ENCODE results near the gene PTPRO.

PTPRO gene

GRCh38 chr12:15355766-15356165, 33.5 kb downstream of the PTPRO start:
- no peaks in the 10 kb centered on the region for H3K36me3 ChIP-seq (ENCODE audit: control insufficient read depth, low read depth, low read length)
- H3K9me3 ChIP-seq (ENCODE audit: control insufficient read depth, low read depth, low read length), result no peaks in the 10 kb centered on the region
- no peak overlapping the region for H3K27ac ChIP-seq (ENCODE audit: low read length)
- H3K4me1 ChIP-seq (ENCODE audit: control insufficient read depth, low read depth, low read length), result no peaks in the 10 kb centered on the region
- no peak overlapping the region for H3K9ac ChIP-seq (ENCODE audit: low read length)
- no peaks in the 10 kb centered on the region for H3K27me3 ChIP-seq (ENCODE audit: control insufficient read depth, insufficient read depth, low read length)
- H3K4me3 ChIP-seq (ENCODE audit: low read length), result no peak overlapping the region

DNA sequence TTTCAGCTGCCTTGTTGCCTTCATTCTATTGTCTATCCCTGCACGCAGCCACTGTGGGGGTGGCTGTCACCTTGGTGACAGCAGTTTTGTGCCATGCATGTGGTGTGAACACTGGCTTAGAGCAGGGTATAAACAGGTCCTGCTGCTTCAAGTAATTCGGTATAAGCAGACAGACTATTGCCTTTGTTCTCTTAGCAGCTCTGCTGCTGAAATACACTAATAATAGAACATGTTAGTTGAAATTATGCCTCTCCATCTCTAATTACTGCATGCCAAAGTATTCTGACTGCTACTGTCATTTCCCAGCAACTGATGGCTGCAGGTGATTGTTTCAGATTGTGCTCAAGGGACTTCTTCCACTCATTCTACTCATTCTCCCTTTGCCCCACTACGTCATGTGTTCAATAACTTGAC, 34.6 kb downstream of the PTPRO start:
- no peak overlapping the region for H3K9ac ChIP-seq (ENCODE audit: low read length)
- H3K4me3 ChIP-seq (ENCODE audit: low read length), result no peak overlapping the region
- no peaks in the 10 kb centered on the region for H3K36me3 ChIP-seq (ENCODE audit: control insufficient read depth, low read depth, low read length)
- no peaks in the 10 kb centered on the region for H3K9me3 ChIP-seq (ENCODE audit: control insufficient read depth, low read depth, low read length)
- H3K27me3 ChIP-seq (ENCODE audit: control insufficient read depth, insufficient read depth, low read length), result no peaks in the 10 kb centered on the region
- H3K4me1 ChIP-seq (ENCODE audit: control insufficient read depth, low read depth, low read length), result no peaks in the 10 kb centered on the region
- no peak overlapping the region for H3K27ac ChIP-seq (ENCODE audit: low read length)

GRCh38 chr12:15364221-15365160, 42.2 kb downstream of the PTPRO start:
- no peaks in the 10 kb centered on the region for H3K4me1 ChIP-seq (ENCODE audit: control insufficient read depth, low read depth, low read length)
- no peak overlapping the region for H3K4me3 ChIP-seq (ENCODE audit: low read length)
- H3K27ac ChIP-seq (ENCODE audit: low read length), result no peak overlapping the region
- H3K9me3 ChIP-seq (ENCODE audit: control insufficient read depth, low read depth, low read length), result no peaks in the 10 kb centered on the region
- H3K27me3 ChIP-seq (ENCODE audit: control insufficient read depth, insufficient read depth, low read length), result no peaks in the 10 kb centered on the region
- no peaks in the 10 kb centered on the region for H3K36me3 ChIP-seq (ENCODE audit: control insufficient read depth, low read depth, low read length)
- H3K9ac ChIP-seq (ENCODE audit: low read length), result no peak overlapping the region

DNA sequence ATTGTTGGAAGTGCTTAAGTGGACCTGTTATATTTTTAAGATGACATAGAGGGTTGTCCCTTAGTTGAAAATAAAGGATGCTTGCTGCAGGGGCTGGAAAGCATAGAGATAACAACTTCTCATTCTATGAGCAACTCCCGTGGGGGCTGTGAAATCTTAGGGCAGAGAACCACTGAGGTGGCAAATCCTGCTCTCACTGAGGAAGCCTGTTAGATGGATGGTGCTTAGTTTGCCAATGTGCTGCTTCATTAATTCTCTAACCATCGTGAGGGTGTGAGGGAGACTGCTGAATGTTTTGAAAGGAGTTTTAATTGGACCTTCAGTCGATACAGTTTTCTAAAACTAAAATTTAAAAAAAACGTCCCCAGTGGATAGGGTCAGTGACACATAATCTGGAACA, 46.5 kb downstream of the PTPRO start:
- Histone ChIP-seq H3K4me1 (ENCODE audit: control insufficient read depth, low read depth, low read length) (no peaks in the 10 kb centered on the region), H3K9me3 (ENCODE audit: control insufficient read depth, low read depth, low read length) (no peaks in the 10 kb centered on the region), H3K27ac (ENCODE audit: low read length) (no peak overlapping the region), H3K4me3 (ENCODE audit: low read length) (no peak overlapping the region), H3K9ac (ENCODE audit: low read length) (no peak overlapping the region), H3K36me3 (ENCODE audit: control insufficient read depth, low read depth, low read length) (no peaks in the 10 kb centered on the region), H3K27me3 (ENCODE audit: control insufficient read depth, insufficient read depth, low read length) (no peaks in the 10 kb centered on the region)

DNA sequence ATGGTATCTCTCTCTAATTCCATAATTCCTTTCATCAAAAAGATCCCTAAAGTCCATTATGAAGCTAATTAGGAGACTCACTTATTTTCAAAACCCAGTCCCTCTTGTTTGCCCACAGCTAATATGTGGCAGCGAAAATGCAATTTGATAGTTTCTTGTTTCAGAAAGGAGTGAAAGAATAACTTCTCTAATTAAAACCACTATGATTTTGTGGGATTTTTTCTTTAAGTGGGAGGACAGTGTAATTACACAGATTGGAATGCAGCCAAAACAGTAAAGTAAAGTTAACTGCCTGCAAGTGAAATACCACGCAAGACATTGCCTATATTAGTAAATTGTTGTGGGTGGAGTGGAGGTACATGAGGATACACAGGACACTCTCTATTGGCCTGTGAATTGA, 50.0 kb downstream of the PTPRO start:
- Histone ChIP-seq H3K27ac (ENCODE audit: low read length) (no peak overlapping the region), H3K27me3 (ENCODE audit: control insufficient read depth, insufficient read depth, low read length) (no peaks in the 10 kb centered on the region), H3K4me1 (ENCODE audit: control insufficient read depth, low read depth, low read length) (no peaks in the 10 kb centered on the region), H3K36me3 (ENCODE audit: control insufficient read depth, low read depth, low read length) (no peaks in the 10 kb centered on the region), H3K9me3 (ENCODE audit: control insufficient read depth, low read depth, low read length) (peaks cover 6% of the 10 kb centered on the region), H3K9ac (ENCODE audit: low read length) (no peak overlapping the region), H3K4me3 (ENCODE audit: low read length) (no peak overlapping the region)

- H3K27ac ChIP-seq (ENCODE audit: low read length), result no peak overlapping the region
- no peaks in the 10 kb centered on the region for H3K27me3 ChIP-seq (ENCODE audit: control insufficient read depth, insufficient read depth, low read length)
- no peak overlapping the region for H3K9ac ChIP-seq (ENCODE audit: low read length)
- H3K4me3 ChIP-seq (ENCODE audit: low read length), result no peak overlapping the region
- no peaks in the 10 kb centered on the region for H3K36me3 ChIP-seq (ENCODE audit: control insufficient read depth, low read depth, low read length)
- H3K4me1 ChIP-seq (ENCODE audit: control insufficient read depth, low read depth, low read length), result no peaks in the 10 kb centered on the region
- H3K9me3 ChIP-seq (ENCODE audit: control insufficient read depth, low read depth, low read length), result no peaks in the 10 kb centered on the region
Observed at GRCh38 chr12:15387772-15388171, 65.5 kb downstream of the PTPRO start.

DNA sequence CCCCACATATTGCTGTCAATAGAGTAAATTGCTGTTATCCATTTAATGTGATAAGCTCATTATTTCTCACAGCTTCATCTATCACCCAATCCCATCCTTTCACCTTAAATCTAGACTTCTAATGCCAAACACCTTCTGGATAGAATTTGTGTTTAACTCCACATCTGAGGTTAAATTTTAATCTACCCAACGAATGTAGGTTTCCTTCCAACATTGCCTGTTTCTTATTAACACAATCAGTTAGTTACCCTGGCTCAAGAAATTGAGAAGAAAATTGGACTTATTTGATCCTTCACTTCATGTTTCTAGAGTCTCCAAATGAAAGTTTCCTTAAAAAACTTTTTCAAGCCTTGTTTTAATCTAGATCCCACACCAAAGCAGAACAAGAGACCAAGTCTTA, 67.3 kb downstream of the PTPRO start:
- H3K27ac ChIP-seq (ENCODE audit: low read length), result no peak overlapping the region
- no peaks in the 10 kb centered on the region for H3K36me3 ChIP-seq (ENCODE audit: control insufficient read depth, low read depth, low read length)
- H3K4me3 ChIP-seq (ENCODE audit: low read length), result no peak overlapping the region
- no peaks in the 10 kb centered on the region for H3K4me1 ChIP-seq (ENCODE audit: control insufficient read depth, low read depth, low read length)
- no peak overlapping the region for H3K9ac ChIP-seq (ENCODE audit: low read length)
- H3K27me3 ChIP-seq (ENCODE audit: control insufficient read depth, insufficient read depth, low read length), result no peaks in the 10 kb centered on the region
- no peaks in the 10 kb centered on the region for H3K9me3 ChIP-seq (ENCODE audit: control insufficient read depth, low read depth, low read length)

GRCh38 chr12:15393037-15393436, 70.7 kb downstream of the PTPRO start:
- Histone ChIP-seq H3K9me3 (ENCODE audit: control insufficient read depth, low read depth, low read length) (no peaks in the 10 kb centered on the region), H3K27me3 (ENCODE audit: control insufficient read depth, insufficient read depth, low read length) (no peaks in the 10 kb centered on the region), H3K4me1 (ENCODE audit: control insufficient read depth, low read depth, low read length) (no peaks in the 10 kb centered on the region), H3K9ac (ENCODE audit: low read length) (no peak overlapping the region), H3K36me3 (ENCODE audit: control insufficient read depth, low read depth, low read length) (no peaks in the 10 kb centered on the region), H3K4me3 (ENCODE audit: low read length) (no peak overlapping the region), H3K27ac (ENCODE audit: low read length) (no peak overlapping the region)

- Histone ChIP-seq H3K9me3 (ENCODE audit: control insufficient read depth, low read depth, low read length) (no peaks in the 10 kb centered on the region), H3K27ac (ENCODE audit: low read length) (no peak overlapping the region), H3K4me1 (ENCODE audit: control insufficient read depth, low read depth, low read length) (no peaks in the 10 kb centered on the region), H3K36me3 (ENCODE audit: control insufficient read depth, low read depth, low read length) (no peaks in the 10 kb centered on the region), H3K9ac (ENCODE audit: low read length) (no peak overlapping the region), H3K27me3 (ENCODE audit: control insufficient read depth, insufficient read depth, low read length) (no peaks in the 10 kb centered on the region), H3K4me3 (ENCODE audit: low read length) (no peak overlapping the region)
Observed at GRCh38 chr12:15393995-15394394, 71.7 kb downstream of the PTPRO start.

DNA sequence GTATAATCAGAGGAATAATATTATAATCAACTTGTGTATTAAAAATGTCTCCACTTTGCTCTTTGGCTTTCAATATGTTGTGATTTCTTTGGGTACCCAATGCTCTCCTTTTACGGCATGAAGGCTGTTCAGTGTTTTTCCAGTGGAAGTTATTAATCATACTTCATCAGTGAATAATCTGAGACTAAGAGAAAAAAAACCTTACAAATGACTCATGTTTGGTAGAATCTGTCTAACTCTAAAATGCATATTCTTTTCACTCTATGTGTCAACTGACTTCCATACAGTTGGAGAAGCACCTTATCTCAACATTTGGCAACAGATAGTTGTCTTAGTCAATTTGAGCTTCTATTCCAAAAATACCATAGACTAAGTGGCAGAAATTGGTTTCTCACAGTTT, 82.2 kb downstream of the PTPRO start:
- no peak overlapping the region for H3K27ac ChIP-seq (ENCODE audit: low read length)
- no peaks in the 10 kb centered on the region for H3K9me3 ChIP-seq (ENCODE audit: control insufficient read depth, low read depth, low read length)
- H3K9ac ChIP-seq (ENCODE audit: low read length), result no peak overlapping the region
- H3K4me3 ChIP-seq (ENCODE audit: low read length), result no peak overlapping the region
- no peaks in the 10 kb centered on the region for H3K4me1 ChIP-seq (ENCODE audit: control insufficient read depth, low read depth, low read length)
- no peaks in the 10 kb centered on the region for H3K36me3 ChIP-seq (ENCODE audit: control insufficient read depth, low read depth, low read length)
- H3K27me3 ChIP-seq (ENCODE audit: control insufficient read depth, insufficient read depth, low read length), result no peaks in the 10 kb centered on the region

- no peaks in the 10 kb centered on the region for H3K36me3 ChIP-seq (ENCODE audit: control insufficient read depth, low read depth, low read length)
- H3K4me3 ChIP-seq (ENCODE audit: low read length), result no peak overlapping the region
- H3K9ac ChIP-seq (ENCODE audit: low read length), result no peak overlapping the region
- no peaks in the 10 kb centered on the region for H3K9me3 ChIP-seq (ENCODE audit: control insufficient read depth, low read depth, low read length)
- H3K27ac ChIP-seq (ENCODE audit: low read length), result no peak overlapping the region
- no peaks in the 10 kb centered on the region for H3K27me3 ChIP-seq (ENCODE audit: control insufficient read depth, insufficient read depth, low read length)
- no peaks in the 10 kb centered on the region for H3K4me1 ChIP-seq (ENCODE audit: control insufficient read depth, low read depth, low read length)
Observed at GRCh38 chr12:15405606-15406005, 83.3 kb downstream of the PTPRO start.

GRCh38 chr12:15407025-15407424, 84.7 kb downstream of the PTPRO start:
- no peak overlapping the region for H3K4me3 ChIP-seq (ENCODE audit: low read length)
- H3K4me1 ChIP-seq (ENCODE audit: control insufficient read depth, low read depth, low read length), result no peaks in the 10 kb centered on the region
- no peak overlapping the region for H3K27ac ChIP-seq (ENCODE audit: low read length)
- no peaks in the 10 kb centered on the region for H3K27me3 ChIP-seq (ENCODE audit: control insufficient read depth, insufficient read depth, low read length)
- no peaks in the 10 kb centered on the region for H3K9me3 ChIP-seq (ENCODE audit: control insufficient read depth, low read depth, low read length)
- no peaks in the 10 kb centered on the region for H3K36me3 ChIP-seq (ENCODE audit: control insufficient read depth, low read depth, low read length)
- H3K9ac ChIP-seq (ENCODE audit: low read length), result no peak overlapping the region

Data from iPS-18a (cell line).